GM18502 (cell line): ENCODE measurements around the gene ACAP3.
A peak's percentile ranks its signal among the peaks of the same experiment; 100 is the strongest.

Source experiments
- ATAC-seq: cut with Tn5 transposase; IDR thresholded peaks from one replicate; pipeline ENCODE4 v1.9.1; 2021; ENCODE audit warnings: mild to moderate bottlenecking; ENCODE audit not compliant: unreplicated experiment, poor library complexity

Gene ACAP3

GRCh38 chr1:1307923-1308755, at the start of gene ACAP3, which contains the start of gene PUSL1:
ACAP3 (minus strand) TSS chr1:1307930; CDS start chr1:1307815, 115 bp downstream.
PUSL1 (plus strand) TSS chr1:1308597; CDS start chr1:1308644, 47 bp downstream.
- peak; percentile 59 for ATAC-seq

GRCh38 chr1:1356796-1357401, 49.2 kb upstream of the ACAP3 start:
- no peak for ATAC-seq

- ATAC-seq, result no peak
These were observed 48.6 kb upstream of the ACAP3 start for GRCh38 chr1:1356166-1356795.

GRCh38 chr1:1355416-1355815, 47.7 kb upstream of the ACAP3 start:
- ATAC-seq, result no peak

- ATAC-seq, result no peak
These were observed 46.8 kb upstream of the ACAP3 start for GRCh38 chr1:1354271-1355247.

GRCh38 chr1:1353389-1354151, 45.8 kb upstream of the ACAP3 start:
- ATAC-seq, result no peak

GRCh38 chr1:1352786-1353388, 45.2 kb upstream of the ACAP3 start:
- ATAC-seq, result no peak

GRCh38 chr1:1351511-1352427, 44.0 kb upstream of the ACAP3 start:
- no peak for ATAC-seq

GRCh38 chr1:1349256-1350012, 41.7 kb upstream of the ACAP3 start, which contains the start of gene DVL1:
DVL1 (minus strand) TSS chr1:1349418; CDS start chr1:1349065, 353 bp downstream.
- ATAC-seq, result peak; percentile 62

GRCh38 chr1:1348420-1349255, 40.9 kb upstream of the ACAP3 start:
- peak; percentile 38 for ATAC-seq

- ATAC-seq, result no peak
These were observed 40.1 kb upstream of the ACAP3 start for GRCh38 chr1:1347663-1348419.

GRCh38 chr1:1347026-1347595, 39.4 kb upstream of the ACAP3 start:
- no peak for ATAC-seq

GRCh38 chr1:1346501-1346890, 38.8 kb upstream of the ACAP3 start:
- ATAC-seq, result no peak

GRCh38 chr1:1345860-1346500, 38.2 kb upstream of the ACAP3 start:
- no peak for ATAC-seq

- ATAC-seq, result no peak
These were observed 37.7 kb upstream of the ACAP3 start for GRCh38 chr1:1345384-1345783.
